Type B pancreatic cell (in vitro differentiated cells): ENCODE data around the gene PTPN22. TPM values are rescaled to one million over a fixed set of nuclear protein-coding genes. Genes with fewer than 3 reads are reported as not detected.

Experiments used
- DNase-seq: peaks from one replicate; pipeline ENCODE4 v3.0.0; 2021; ENCODE audit warnings: mixed read lengths; ENCODE audit not compliant: unreplicated experiment; ENCODE audit errors: extremely low spot score
- H3K27ac Mint-ChIP-seq: 2 replicates; pipeline ENCODE4 v1.8.0; 2021; ENCODE audit warnings: mild to moderate bottlenecking, mixed read lengths
- H3K27me3 Mint-ChIP-seq: 2 replicates; pipeline ENCODE4 v1.8.0; 2021; ENCODE audit warnings: mixed read lengths
- H3K36me3 Mint-ChIP-seq: 2 replicates; pipeline ENCODE4 v1.8.0; 2021; ENCODE audit warnings: mixed read lengths
- H3K4me1 Mint-ChIP-seq: one replicate; pipeline ENCODE4 v1.8.0; 2021; ENCODE audit warnings: mixed read lengths; ENCODE audit not compliant: unreplicated experiment
- H3K4me3 Mint-ChIP-seq: 2 replicates; pipeline ENCODE4 v1.8.0; 2021; ENCODE audit warnings: mild to moderate bottlenecking, mixed read lengths
- H3K9me3 Mint-ChIP-seq: 2 replicates; pipeline ENCODE4 v1.8.0; 2021; ENCODE audit warnings: mixed read lengths
- CTCF ChIP-seq: fragments of 200-600 bp; sonication (generic); conservative IDR thresholded peaks from 2 replicates; pipeline ENCODE4 v1.5.0; 2021; ENCODE audit warnings: antibody characterized with exemption, mild to moderate bottlenecking
- total RNA-seq: library from RNA; stranded (reverse); gene quantifications from 2 replicates; pipeline ENCODE4 v1.2.1, GENCODE V29; 2021; ENCODE audit warnings: low replicate concordance

PTPN22 gene
- total RNA-seq, 1 donor from 2014 or later: not detected

- no peak for DNase-seq
- TF ChIP-seq CTCF: no peak
- Mint-ChIP-seq H3K36me3 (no peaks in the 10 kb centered on the region), H3K27ac (no peak overlapping the region), H3K9me3 (no peaks in the 10 kb centered on the region), H3K4me3 (no peak overlapping the region), H3K4me1 (no peaks in the 10 kb centered on the region), H3K27me3 (no peaks in the 10 kb centered on the region)
These were observed 10.6 kb downstream of the PTPN22 start for GRCh38 chr1:113860891-113861290.

GRCh38 chr1:113859478-113860175, 11.9 kb downstream of the PTPN22 start:
- Mint-ChIP-seq H3K4me1 (no peaks in the 10 kb centered on the region), H3K9me3 (no peaks in the 10 kb centered on the region), H3K36me3 (no peaks in the 10 kb centered on the region), H3K4me3 (no peak overlapping the region), H3K27me3 (no peaks in the 10 kb centered on the region), H3K27ac (no peak overlapping the region)
- no peak for TF ChIP-seq CTCF
- DNase-seq: no peak

GRCh38 chr1:113858982-113859381, 12.5 kb downstream of the PTPN22 start:
- Mint-ChIP-seq H3K9me3 (no peaks in the 10 kb centered on the region), H3K36me3 (no peaks in the 10 kb centered on the region), H3K4me3 (no peak overlapping the region), H3K27me3 (no peaks in the 10 kb centered on the region), H3K27ac (no peak overlapping the region), H3K4me1 (no peaks in the 10 kb centered on the region)
- DNase-seq: no peak
- no peak for TF ChIP-seq CTCF

- H3K27ac Mint-ChIP-seq: no peak overlapping the region
- H3K4me1 Mint-ChIP-seq: no peaks in the 10 kb centered on the region
- H3K27me3 Mint-ChIP-seq: no peaks in the 10 kb centered on the region
- H3K36me3 Mint-ChIP-seq: no peaks in the 10 kb centered on the region
- no peak for TF ChIP-seq CTCF
- no peak overlapping the region for H3K4me3 Mint-ChIP-seq
- no peaks in the 10 kb centered on the region for H3K9me3 Mint-ChIP-seq
- no peak for DNase-seq
These were observed 13.1 kb downstream of the PTPN22 start for GRCh38 chr1:113858418-113858817.

- Mint-ChIP-seq H3K27me3 (no peaks in the 10 kb centered on the region), H3K4me3 (no peak overlapping the region), H3K36me3 (no peaks in the 10 kb centered on the region), H3K4me1 (no peaks in the 10 kb centered on the region), H3K9me3 (no peaks in the 10 kb centered on the region), H3K27ac (no peak overlapping the region)
- TF ChIP-seq CTCF: no peak
- DNase-seq: no peak
These were observed 13.7 kb downstream of the PTPN22 start for GRCh38 chr1:113857776-113858175.
